H54 (cell line): ENCODE measurements around the gene OR6B1.
A peak's percentile ranks its signal among the peaks of the same experiment; 100 is the strongest.

Experiments
- DNase-seq: peaks from one replicate; pipeline ENCODE4 v3.0.0; 2011; ENCODE audit warnings: low spot score, mixed read lengths; ENCODE audit not compliant: insufficient read length
- FAIRE-seq: peaks from 3 replicates; lab custom pipeline; 2011; peaks lifted over from hg19 to GRCh38; lab: Jason Lieb, UNC
- POLR2A ChIP-seq: IDR thresholded peaks from 2 replicates; pipeline ENCODE4 v1.6.1; 2011; ENCODE audit warnings: low read depth, mild to moderate bottlenecking, low read length

OR6B1 gene

GRCh38 chr7:144000020-144000419, at the start of gene OR6B1:
OR6B1 (plus strand) TSS chr7:144000320; CDS start chr7:144003997, 3,677 bp downstream.
- FAIRE-seq = no peak
- no peak for TF ChIP-seq POLR2A
- DNase-seq = no peak

- DNase-seq = no peak
- FAIRE-seq = no peak
- TF ChIP-seq POLR2A = no peak
Observed at GRCh38 chr7:143953421-143953820, 46.7 kb upstream of the OR6B1 start.

- DNase-seq = no peak
- no peak for FAIRE-seq
- TF ChIP-seq POLR2A = no peak
Observed at GRCh38 chr7:143954135-143954534, 46.0 kb upstream of the OR6B1 start.

- no peak for DNase-seq
- TF ChIP-seq POLR2A = no peak
- FAIRE-seq = no peak
Observed at GRCh38 chr7:143954544-143954943, 45.6 kb upstream of the OR6B1 start, which contains the start of gene OR2F1. OR2F1 (plus strand) TSS chr7:143954844; CDS start chr7:143959971, 5,127 bp downstream.

GRCh38 chr7:143958781-143959180, 41.3 kb upstream of the OR6B1 start:
- DNase-seq = no peak
- FAIRE-seq = no peak
- no peak for TF ChIP-seq POLR2A

GRCh38 chr7:143960813-143961610, 39.1 kb upstream of the OR6B1 start:
- DNase-seq = no peak
- TF ChIP-seq POLR2A = no peak
- no peak for FAIRE-seq

GRCh38 chr7:143965280-143965679, 34.8 kb upstream of the OR6B1 start:
- no peak for DNase-seq
- TF ChIP-seq POLR2A = no peak
- no peak for FAIRE-seq

GRCh38 chr7:143967398-143967797, 32.7 kb upstream of the OR6B1 start:
- TF ChIP-seq POLR2A = no peak
- FAIRE-seq (no peak), DNase-seq (no peak)

- FAIRE-seq (no peak), DNase-seq (no peak)
- no peak for TF ChIP-seq POLR2A
Observed at GRCh38 chr7:143973870-143974416, 26.2 kb upstream of the OR6B1 start.

GRCh38 chr7:143974459-143974858, 25.7 kb upstream of the OR6B1 start:
- no peak for FAIRE-seq
- DNase-seq = no peak

GRCh38 chr7:143975617-143976016, 24.5 kb upstream of the OR6B1 start:
- no peak for DNase-seq
- FAIRE-seq = no peak
- no peak for TF ChIP-seq POLR2A

More at GRCh38 chr7:143974459-143974858, 25.7 kb upstream of the OR6B1 start:
- TF ChIP-seq POLR2A = no peak

- no peak for FAIRE-seq
- DNase-seq = no peak
- no peak for TF ChIP-seq POLR2A
Observed at GRCh38 chr7:143978585-143978984, 21.5 kb upstream of the OR6B1 start.

GRCh38 chr7:143979359-143979758, 20.8 kb upstream of the OR6B1 start:
- FAIRE-seq (peak; percentile 36), DNase-seq (no peak)
- no peak for TF ChIP-seq POLR2A

GRCh38 chr7:143979998-143980397, 20.1 kb upstream of the OR6B1 start:
- TF ChIP-seq POLR2A = no peak
- DNase-seq (no peak), FAIRE-seq (no peak)
